K562 (cell line): ENCODE data around the gene PELI1.

Experiments used
- AFF4 ChIP-seq: sonication (generic); formaldehyde crosslinking; IDR thresholded peaks from 2 replicates; pipeline ENCODE4 v1.8.0; 2023; ENCODE audit warnings: mild to moderate bottlenecking, missing genetic modification reagents
- BDP1 ChIP-seq: IDR thresholded peaks from 3 replicates; pipeline ENCODE4 v1.6.1; 2011; ENCODE audit not compliant: insufficient read length, insufficient read depth
- FOS ChIP-seq: IDR thresholded peaks from 3 replicates; pipeline ENCODE4 v1.6.1; 2011; ENCODE audit not compliant: insufficient read length; ENCODE audit errors: extremely low read depth
- NR3C1 ChIP-seq: sonication (generic); formaldehyde crosslinking; IDR thresholded peaks from 2 replicates; pipeline ENCODE4 v1.8.1; 2022; ENCODE audit warnings: missing genetic modification reagents
- POLR2AphosphoS5 ChIP-seq: IDR thresholded peaks from 2 replicates; pipeline ENCODE4 v1.6.1; 2011; ENCODE audit warnings: mild to moderate bottlenecking, low read depth, low read length, moderate library complexity; ENCODE audit not compliant: control insufficient read depth, insufficient read depth

GRCh38 chr2:64085936-64086335 is 58.3 kb downstream of the PELI1 start:
- no peak for TF ChIP-seq FOS
- no peak for TF ChIP-seq AFF4
- no peak for TF ChIP-seq BDP1
- TF ChIP-seq POLR2AphosphoS5, result no peak
- no peak for TF ChIP-seq NR3C1 (CRISPR knock-in tag)
